Superior temporal gyrus (tissue), 1 donor: ENCODE results near the gene MED13.

ENCODE experiments used
- DNase-seq: peaks from one replicate; pipeline ENCODE4 v3.0.0-alpha.2; 2016; ENCODE audit errors: extremely low spot score

MED13 gene, protein sequence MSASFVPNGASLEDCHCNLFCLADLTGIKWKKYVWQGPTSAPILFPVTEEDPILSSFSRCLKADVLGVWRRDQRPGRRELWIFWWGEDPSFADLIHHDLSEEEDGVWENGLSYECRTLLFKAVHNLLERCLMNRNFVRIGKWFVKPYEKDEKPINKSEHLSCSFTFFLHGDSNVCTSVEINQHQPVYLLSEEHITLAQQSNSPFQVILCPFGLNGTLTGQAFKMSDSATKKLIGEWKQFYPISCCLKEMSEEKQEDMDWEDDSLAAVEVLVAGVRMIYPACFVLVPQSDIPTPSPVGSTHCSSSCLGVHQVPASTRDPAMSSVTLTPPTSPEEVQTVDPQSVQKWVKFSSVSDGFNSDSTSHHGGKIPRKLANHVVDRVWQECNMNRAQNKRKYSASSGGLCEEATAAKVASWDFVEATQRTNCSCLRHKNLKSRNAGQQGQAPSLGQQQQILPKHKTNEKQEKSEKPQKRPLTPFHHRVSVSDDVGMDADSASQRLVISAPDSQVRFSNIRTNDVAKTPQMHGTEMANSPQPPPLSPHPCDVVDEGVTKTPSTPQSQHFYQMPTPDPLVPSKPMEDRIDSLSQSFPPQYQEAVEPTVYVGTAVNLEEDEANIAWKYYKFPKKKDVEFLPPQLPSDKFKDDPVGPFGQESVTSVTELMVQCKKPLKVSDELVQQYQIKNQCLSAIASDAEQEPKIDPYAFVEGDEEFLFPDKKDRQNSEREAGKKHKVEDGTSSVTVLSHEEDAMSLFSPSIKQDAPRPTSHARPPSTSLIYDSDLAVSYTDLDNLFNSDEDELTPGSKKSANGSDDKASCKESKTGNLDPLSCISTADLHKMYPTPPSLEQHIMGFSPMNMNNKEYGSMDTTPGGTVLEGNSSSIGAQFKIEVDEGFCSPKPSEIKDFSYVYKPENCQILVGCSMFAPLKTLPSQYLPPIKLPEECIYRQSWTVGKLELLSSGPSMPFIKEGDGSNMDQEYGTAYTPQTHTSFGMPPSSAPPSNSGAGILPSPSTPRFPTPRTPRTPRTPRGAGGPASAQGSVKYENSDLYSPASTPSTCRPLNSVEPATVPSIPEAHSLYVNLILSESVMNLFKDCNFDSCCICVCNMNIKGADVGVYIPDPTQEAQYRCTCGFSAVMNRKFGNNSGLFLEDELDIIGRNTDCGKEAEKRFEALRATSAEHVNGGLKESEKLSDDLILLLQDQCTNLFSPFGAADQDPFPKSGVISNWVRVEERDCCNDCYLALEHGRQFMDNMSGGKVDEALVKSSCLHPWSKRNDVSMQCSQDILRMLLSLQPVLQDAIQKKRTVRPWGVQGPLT (N-terminal part only)

DNA sequence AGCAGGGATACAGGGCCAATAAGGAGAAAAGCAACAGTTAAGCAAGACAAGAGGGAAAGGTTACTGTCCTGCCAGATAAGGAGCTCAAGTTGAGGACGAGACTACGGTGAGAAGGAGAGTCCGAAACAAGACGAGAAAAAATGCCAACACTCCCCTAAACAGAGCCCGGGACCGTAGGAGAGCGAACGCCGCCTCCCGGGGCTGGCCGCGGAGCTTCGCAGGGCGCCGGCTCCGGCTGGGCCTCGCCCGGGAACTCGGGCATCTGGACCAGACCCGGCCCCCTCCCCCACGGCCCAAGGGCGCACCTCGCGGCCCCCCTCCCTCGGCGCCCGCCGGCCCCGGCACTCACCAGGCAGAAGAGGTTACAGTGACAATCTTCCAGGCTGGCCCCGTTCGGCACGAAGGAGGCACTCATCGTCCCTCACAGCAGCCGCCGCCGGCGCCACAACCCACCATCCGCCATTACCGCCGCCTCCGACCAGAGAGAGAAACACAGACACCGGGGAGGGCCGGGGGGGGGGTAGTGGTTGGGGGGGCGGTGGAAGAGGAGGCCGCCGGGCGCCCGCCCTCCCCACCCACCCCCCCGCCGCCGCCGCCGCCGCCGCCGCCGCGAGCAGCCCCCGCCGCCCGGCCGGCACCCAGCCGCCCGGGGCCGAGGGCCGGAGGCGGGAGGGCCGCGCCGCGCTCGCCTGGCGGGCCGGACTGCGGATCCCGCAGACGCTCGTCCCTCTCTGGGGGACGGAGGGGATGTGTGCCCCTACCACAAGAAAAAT lies at the start of gene MED13:
TSS of gene MED13 (minus strand) at position 488 of the 773 bp plus-strand sequence. CDS start at position 415, 73 bp downstream.
- DNase-seq: no peak

DNA sequence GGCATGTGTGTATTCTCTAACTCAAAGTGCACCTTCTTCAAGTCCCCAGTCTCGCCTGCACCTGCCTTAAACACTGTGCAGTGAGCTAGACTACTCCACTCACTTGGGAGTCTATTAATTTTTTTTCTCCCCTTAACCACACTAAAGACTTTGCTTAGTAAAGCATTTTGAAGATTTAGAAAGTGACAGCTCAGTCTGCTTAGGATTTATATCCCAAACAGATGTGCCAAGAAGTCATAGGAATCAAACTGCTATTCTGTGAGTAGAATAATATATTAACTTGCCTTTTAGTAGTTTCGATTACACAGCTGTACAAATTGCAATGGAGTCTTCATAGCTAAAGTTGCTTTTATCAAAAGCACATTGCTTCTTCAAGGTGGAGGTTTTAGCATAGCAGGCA lies 47.2 kb upstream of the MED13 start:
- no peak for DNase-seq

DNA sequence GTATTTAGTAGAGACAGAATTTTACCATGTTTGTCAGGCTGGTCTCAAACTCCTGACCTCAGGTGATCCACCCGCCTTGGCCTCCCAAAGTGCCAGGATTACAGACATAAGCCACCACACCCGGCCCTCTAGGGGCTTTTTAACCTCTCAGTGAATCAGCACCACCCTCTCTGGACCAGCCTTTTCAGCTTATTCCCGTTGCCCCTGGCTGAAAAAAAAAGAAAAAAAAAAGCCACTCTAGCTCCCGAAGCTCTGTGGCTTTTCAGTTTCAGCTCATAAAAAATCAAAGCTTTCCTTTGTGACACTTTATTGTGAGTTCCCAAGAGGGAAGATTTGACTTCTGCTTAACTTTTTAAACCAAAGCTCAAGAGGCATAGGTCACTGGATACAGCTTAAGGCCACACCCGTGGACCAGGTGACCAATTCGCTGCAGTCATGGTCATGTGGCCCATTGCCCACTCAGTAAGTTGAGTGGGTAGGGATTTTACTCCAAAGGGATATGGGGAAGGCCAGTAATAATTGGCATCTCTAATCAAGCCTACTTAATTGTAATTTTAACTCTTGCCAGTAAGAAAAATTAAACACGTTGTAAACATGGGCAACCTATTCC lies 46.6 kb upstream of the MED13 start:
- no peak for DNase-seq

DNA sequence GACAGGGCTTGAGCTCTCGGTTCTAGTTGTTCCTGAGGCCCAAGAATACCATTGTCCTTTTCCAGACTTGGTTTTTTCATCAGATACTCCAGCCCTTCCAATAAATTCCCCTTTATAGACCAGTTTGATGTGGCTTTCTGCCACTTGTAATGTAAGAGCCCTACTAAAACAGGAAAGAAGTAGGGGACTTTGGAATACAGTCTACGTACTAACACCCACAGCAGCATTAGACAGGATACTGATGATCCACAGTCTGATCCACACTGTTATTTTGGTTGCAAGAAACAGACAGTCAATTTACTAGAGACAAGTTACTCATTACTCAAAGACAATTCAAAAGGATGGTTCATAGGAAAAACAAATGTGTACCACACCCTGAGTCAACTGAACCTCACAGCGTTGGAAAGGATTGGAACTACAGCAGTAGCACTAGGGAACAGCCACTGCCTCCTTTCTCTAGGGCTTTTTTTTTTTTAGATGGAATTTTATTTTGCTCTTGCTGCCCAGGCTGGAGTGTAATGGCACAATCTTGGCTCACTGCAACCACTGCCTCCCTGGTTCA lies 45.9 kb upstream of the MED13 start:
- DNase-seq: no peak

DNA sequence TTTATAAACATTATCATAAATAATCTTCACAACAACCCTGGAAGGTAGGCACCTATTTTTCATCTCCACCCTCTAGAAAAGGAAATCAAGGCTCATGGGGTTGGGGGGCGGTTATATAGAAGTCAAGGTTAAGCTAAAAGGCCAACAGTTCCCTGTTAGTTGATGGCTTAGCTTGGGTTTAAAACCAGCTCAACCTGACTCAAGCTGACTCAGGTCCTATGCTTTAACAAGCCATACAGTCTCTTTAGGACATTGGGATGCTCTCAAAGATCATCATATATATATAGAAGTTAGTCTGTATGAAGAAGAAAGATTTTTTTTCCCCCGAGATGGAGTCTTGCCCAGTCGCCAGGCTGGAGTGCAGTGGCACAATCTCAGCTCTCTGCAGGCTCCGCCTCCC lies 44.8 kb upstream of the MED13 start:
- DNase-seq: no peak

DNA sequence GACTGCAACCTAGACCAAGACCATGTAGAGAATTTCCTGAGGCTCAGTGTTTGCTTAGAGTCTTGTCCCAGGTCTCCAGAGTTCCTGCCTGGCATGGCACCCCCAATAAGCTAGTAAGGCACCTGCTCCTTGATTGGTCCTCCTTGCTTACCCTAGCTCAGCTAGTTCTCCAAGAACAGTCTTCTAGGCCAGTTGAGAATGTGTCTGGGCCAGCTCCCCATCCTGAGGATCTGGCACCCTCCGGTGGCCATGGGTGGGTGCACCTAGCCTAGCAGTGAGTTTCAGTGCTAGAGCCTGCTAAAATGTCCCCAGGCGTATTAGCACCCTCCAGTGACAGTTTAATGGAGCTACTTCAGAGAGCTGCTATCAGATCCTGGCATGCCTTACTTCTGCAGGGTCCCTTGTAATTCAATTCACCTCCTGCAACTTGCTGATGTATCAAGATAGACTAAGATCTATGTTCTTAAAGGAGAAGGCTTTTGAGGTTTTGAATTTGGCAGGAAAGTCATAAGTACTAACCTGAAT lies 44.4 kb upstream of the MED13 start:
- DNase-seq: no peak

DNA sequence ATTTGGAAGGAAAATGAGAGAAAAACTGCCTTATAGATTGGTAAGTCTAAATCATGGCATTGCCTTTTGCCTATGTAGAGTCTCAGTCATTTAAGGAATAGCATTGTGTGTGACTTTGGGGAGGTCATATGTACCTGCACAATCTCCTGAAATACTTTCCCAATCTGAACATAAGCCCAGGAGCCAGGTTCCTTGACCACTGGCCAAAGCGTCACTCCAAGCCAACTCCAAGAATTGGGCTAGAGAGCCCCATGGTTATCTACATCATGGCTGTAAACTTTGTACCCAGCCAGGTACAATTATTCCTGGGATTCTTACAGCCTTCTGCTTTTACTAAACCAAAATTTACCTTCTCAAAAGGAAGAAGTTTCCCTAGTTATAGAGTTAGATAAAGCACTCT lies 40.8 kb upstream of the MED13 start:
- DNase-seq: no peak

DNA sequence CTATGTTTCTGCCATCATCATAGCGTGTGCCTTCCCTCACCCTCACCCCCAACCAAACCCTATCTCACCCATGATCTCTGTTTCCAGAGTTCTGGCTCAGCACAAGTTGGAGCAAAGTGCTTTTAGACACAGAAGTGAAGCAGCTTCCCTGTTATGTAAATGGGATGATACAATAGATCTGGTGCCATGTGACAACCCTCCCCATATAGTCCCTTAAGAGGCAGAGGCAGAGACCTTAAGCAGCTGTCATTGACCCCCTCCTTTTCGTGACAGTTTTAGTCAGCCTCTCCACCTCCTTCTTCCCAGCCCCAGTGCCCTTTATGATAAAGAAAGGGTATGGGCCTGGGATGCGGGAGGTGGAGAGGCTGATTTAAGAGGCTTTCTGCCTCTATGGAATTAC lies 40.3 kb upstream of the MED13 start:
- DNase-seq: no peak

DNA sequence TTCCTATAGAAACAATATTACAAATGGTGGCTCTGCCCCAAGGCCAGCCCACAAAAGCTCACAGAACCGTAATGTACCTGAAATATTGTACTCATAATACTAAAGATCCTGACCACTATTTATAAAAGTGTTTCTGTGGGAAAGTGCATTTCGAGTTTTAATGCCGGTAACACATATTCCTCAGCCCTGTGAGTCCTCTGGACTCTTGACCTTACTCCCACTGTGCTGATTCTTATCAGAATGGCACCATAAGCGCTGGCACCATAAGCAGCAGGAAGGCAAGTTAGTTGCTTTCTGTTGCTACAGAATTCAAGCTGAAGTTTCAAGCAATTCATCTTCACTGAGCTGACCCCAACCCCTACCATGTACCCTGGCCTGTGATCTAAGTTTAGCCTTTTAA lies 36.4 kb upstream of the MED13 start:
- DNase-seq: no peak

DNA sequence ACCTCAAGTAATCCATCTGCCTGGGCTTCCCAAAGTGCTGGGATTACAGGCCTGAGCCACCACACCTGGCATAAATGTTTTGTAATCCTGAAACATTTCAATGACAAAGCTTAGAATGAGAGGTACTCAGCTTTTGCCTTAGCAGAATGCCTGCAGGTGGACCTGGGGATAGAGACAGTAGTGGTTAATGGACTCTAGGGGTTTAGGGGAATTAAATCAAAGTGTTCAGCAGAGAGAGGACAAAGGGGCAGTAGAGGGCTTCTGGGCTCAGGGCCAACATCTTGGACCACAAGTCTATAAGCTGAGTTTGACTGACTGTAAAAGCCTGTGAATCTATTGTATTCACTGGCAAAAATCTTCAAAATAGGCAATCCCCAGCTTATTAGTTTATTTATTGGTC lies 36.0 kb upstream of the MED13 start:
- DNase-seq: no peak

DNA sequence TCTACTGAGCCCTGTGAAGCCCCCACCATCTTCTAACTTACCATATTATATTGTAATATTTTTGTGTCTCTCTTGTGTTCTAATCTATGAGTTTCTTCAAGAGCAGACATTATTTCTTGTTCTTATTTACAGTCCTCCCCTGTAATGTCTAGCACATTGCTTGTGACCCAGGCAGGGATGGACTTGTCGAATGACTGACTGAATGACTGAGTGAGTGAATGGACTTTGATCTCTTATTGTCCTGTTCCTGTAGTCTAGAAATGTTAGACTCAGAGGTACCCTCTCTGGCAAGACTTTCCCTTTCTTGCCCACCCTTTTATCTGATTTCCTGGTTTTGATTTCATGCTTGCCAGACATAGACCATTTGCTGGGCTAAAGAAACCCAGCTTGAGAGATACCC lies 35.0 kb upstream of the MED13 start:
- no peak for DNase-seq

DNA sequence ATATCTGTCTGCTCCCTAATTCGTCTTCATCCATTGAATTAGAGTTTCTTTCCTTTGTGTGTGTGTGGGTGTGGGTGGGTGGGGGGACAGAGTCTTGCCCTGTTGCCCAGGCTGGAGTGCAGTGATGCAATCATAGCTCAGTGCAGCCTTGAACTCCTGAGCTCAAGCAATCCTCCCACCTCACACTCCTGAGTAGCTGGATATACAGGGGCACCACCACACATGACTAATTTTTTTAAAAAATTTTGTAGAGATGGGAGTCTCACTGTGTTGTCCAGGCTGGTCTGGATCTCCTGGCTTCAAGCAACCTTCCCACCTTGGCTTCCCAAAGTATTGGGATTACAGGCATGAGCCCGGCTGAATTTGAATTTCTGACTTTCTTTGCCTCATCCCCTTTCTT lies 34.5 kb upstream of the MED13 start:
- DNase-seq: no peak

DNA sequence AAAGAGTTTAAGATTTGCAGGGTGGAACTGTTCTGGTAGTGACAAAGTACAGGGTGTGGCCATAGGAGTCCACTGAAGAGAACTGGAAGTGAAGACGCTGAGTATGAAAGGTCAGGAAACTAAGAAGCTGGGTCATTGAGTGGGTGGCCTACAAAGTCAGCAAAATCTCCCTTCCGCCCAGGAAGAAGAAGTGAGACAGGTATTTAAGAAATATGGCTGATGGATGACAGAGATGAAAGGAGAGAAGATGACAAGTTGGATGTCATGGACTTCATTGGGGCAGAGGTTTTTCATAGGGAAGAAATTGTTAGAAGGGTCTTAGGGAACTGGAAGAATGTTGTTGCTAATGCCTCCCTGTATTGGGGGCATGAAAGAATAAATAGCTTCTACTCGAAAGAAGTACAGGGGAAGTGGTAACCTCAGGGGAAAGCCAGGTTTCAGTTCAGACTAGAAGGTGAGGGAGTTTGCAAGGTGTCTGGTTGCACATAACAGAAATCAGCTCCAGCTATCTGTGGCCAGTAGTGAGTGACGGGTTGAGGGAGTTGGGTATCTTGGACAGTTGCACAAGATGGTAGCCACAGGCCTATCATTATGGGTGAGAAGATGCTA lies 33.6 kb upstream of the MED13 start:
- no peak for DNase-seq

DNA sequence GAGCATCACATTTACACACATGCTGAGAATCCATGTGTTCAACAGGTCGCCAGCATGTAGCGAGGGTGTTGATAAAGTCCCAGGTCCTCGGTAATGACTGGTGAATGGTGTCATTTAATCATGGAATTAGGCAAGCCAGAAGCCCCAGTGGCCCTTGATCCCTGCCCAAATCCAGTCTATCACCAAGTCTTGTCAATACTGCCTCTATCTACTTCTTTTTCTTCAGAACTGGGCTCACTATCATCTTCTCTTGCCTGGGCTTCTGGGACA lies 31.3 kb upstream of the MED13 start:
- DNase-seq: no peak

DNA sequence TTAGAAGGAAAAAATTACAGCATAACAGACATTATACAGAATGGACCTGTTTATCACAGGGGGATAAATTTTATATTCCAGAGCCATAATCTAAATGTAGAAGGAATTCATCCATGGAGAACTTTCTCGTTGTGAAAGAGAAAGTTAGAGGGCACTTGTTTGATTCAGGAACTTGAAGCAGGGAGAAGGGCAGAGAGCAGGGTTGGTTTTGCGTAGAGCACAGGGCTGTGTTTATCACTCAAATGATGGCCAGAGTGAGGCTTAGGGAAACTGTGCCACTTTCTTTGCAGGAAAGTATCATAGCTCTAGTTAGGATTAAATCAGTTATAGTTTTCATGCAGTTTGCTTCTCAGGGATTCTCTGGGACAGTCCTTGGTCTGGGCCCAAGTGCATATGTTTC lies 29.1 kb upstream of the MED13 start:
- DNase-seq: no peak

DNA sequence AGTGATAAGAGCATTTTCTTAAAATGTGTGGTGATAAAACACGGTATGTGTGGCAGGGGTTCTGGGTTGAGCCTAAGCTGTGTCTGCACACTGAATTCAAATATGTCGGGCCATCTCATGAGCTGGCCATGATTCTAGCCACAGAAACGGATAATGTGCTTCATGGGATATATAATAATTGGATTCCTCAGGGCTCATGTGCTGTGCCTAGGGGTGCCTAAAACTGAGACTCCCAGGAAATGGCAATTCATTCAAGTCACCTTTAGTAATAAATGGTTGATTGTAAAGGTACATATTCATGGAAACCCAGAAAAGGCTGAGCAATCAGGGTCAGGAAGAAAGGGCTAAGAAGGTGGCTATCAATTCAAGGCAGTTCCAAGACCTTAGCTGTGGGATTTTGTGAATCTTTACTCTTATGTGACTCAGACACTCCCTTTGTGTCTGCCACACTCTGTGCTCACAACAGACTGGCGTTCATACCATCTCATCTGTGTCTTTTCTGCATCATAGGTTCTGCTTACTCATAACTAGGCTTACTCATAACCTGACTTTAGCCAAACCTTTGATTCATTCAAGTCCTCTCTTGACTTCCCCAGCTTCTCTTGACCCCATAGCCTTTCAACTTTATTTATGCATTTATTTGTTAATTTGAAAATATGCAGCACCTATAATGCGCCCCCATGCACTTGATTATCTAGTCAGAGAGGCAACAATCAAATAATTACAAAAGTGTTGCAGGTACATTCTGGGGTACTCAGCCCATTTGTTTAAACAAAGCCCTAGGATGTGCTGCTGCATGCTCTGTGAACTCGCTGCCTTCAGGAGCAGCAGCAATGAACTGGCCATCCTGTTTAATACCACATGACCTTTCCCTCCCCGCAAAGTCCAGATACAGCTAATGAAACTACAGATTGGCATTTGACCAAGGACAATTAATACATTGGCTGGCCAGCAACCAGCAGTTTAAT lies 28.4 kb upstream of the MED13 start:
- no peak for DNase-seq

DNA sequence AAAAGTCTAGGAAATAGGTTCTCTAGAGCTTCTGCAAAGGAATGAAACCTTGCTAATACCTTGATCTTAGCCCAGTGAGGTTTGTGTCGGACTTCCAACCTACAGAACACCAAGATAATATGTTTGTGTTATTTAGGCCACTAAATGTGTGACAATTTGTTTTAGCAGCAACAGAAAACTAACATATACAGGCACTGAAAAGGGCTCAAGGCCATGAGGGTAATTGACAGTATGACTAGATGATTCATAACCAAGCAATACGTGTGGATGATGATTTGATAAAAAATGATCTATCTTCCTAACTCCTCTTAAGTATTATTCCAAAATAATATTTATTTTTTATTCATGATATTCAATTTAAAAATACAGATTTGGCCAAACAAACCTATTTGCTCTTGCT lies 27.7 kb upstream of the MED13 start:
- no peak for DNase-seq

DNA sequence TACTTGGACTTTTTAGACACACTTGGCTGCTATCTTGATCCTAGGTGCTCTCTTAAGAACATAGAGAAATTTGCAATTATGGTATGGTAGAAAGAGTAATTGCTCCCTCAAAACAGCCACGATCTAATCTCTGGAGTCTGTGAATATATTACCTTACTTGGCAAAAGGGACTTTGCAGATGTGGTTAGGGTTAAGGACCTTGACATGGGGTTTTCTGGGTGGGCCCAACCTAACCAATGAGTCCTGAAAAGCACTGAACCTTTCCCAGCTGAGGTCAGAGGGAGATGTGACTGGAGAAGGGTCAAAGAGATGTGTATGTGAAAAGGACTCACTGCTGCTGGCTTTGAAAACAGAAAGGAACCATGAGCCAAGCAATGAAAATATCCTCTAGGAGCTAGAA lies 26.7 kb upstream of the MED13 start:
- no peak for DNase-seq

DNA sequence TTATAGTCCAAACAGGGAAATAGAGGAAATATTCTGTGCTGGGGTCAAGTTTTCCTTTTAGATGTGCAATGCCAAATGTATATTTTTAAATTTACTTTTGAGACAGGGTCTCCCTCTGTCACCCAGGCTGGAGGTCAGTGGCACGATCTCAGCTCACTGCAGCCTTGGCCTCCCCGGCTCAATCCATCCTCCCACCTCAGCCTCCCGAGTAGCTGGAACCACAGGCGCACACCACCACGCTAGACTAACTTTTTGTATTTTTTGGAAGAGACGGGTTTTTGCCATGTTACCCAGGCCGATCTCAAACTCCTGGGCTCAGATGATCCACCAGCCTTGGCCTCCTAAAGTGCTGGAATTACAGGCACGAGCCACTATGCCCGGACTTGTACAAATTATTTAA lies 25.8 kb upstream of the MED13 start:
- no peak for DNase-seq
